Loucy (cell line): ENCODE results near the gene WASF2.

Experiments
- H2AFZ ChIP-seq: fragments of 200-600 bp; sonication (generic); 2 replicates; pipeline ENCODE4 v1.6.0; 2016; ENCODE audit warnings: antibody characterized with exemption, mild to moderate bottlenecking, low read length, moderate library complexity
- H3F3A ChIP-seq: fragments of 200-600 bp; 2 replicates; pipeline ENCODE4 v1.6.0; 2016; ENCODE audit warnings: antibody characterized with exemption, low read depth, mild to moderate bottlenecking
- H3K27me3 ChIP-seq: fragments of 200-600 bp; sonication (generic); 2 replicates; pipeline ENCODE4 v1.6.1; 2014; ENCODE audit warnings: low read length, mild to moderate bottlenecking; ENCODE audit not compliant: insufficient read depth, poor library complexity, severe bottlenecking
- H3K36me3 ChIP-seq: fragments of 200-600 bp; sonication (generic); 2 replicates; pipeline ENCODE4 v1.6.1; 2016; ENCODE audit warnings: low read length; ENCODE audit not compliant: insufficient read depth
- H3K4me1 ChIP-seq: fragments of 200-600 bp; sonication (generic); 2 replicates; pipeline ENCODE4 v1.5.1; 2014; ENCODE audit warnings: low read length, mild to moderate bottlenecking; ENCODE audit not compliant: insufficient read depth, poor library complexity, severe bottlenecking
- H3K4me2 ChIP-seq: fragments of 200-600 bp; sonication (generic); 2 replicates; pipeline ENCODE4 v1.6.0; 2014; ENCODE audit warnings: antibody characterized with exemption, low read length, low read depth, mild to moderate bottlenecking; ENCODE audit not compliant: poor library complexity, severe bottlenecking
- H3K4me3 ChIP-seq: fragments of 200-600 bp; sonication (generic); 2 replicates; pipeline ENCODE4 v1.5.1; 2014; ENCODE audit warnings: low read length, mild to moderate bottlenecking, mixed read lengths; ENCODE audit not compliant: poor library complexity, severe bottlenecking
- H3K79me2 ChIP-seq: fragments of 200-600 bp; sonication (generic); 2 replicates; pipeline ENCODE4 v1.6.1; 2014; ENCODE audit warnings: low read length; ENCODE audit not compliant: insufficient read depth
- H3K9ac ChIP-seq: fragments of 200-600 bp; sonication (generic); 2 replicates; pipeline ENCODE4 v1.6.0; 2014; ENCODE audit warnings: mild to moderate bottlenecking, low read depth, low read length, moderate library complexity; ENCODE audit not compliant: poor library complexity, severe bottlenecking
- H3K9me2 ChIP-seq: fragments of 200-600 bp; sonication (generic); replicated peaks from 2 replicates; pipeline ENCODE4 v1.6.1; 2016; ENCODE audit warnings: low read depth, low read length, mixed read lengths
- H3K9me3 ChIP-seq: fragments of 200-600 bp; sonication (generic); 2 replicates; pipeline ENCODE4 v1.6.1; 2014; ENCODE audit warnings: mild to moderate bottlenecking, antibody characterized with exemption, low read length, low read depth; ENCODE audit not compliant: insufficient read depth
- H4K20me1 ChIP-seq: fragments of 200-600 bp; sonication (generic); 2 replicates; pipeline ENCODE4 v1.6.0; 2014; ENCODE audit warnings: antibody characterized with exemption, low read length, mild to moderate bottlenecking; ENCODE audit not compliant: insufficient read depth, poor library complexity, severe bottlenecking
- CTCF ChIP-seq: fragments of 200-600 bp; sonication (generic); conservative IDR thresholded peaks from 2 replicates; pipeline ENCODE4 v1.5.1; 2014; ENCODE audit warnings: mild to moderate bottlenecking, antibody characterized with exemption, low read length
- EZH2phosphoT487 ChIP-seq: fragments of 200-600 bp; IDR thresholded peaks from 2 replicates; pipeline ENCODE4 v1.6.1; 2018; ENCODE audit warnings: antibody characterized with exemption, mild to moderate bottlenecking, moderate library complexity, borderline replicate concordance

The WASF2 gene

GRCh38 chr1:27517907-27518718 lies 28.1 kb upstream of the WASF2 start:
- H3K27me3 ChIP-seq = no peaks in the 10 kb centered on the region
- peaks cover 59% of the 10 kb centered on the region for H3K4me1 ChIP-seq
- no peak overlapping the region for H3K9ac ChIP-seq
- H3K9me3 ChIP-seq = no peaks in the 10 kb centered on the region
- no peaks in the 10 kb centered on the region for H4K20me1 ChIP-seq
- no peaks in the 10 kb centered on the region for H3F3A ChIP-seq
- H3K4me2 ChIP-seq = no peak overlapping the region
- TF ChIP-seq EZH2phosphoT487 (no peak), CTCF (no peak)
- no peaks in the 10 kb centered on the region for H3K36me3 ChIP-seq
- H3K9me2 ChIP-seq = no peaks in the 10 kb centered on the region
- no peak overlapping the region for H2AFZ ChIP-seq
- H3K79me2 ChIP-seq = peaks cover 6% of the 10 kb centered on the region; the same call in 1 of the 2 replicates
- H3K4me3 ChIP-seq = no peak overlapping the region

GRCh38 chr1:27517301-27517700 lies 27.3 kb upstream of the WASF2 start:
- H3K27me3 ChIP-seq = no peaks in the 10 kb centered on the region
- H3K79me2 ChIP-seq = peaks cover 6% of the 10 kb centered on the region; the same call in 1 of the 2 replicates
- H3K9me2 ChIP-seq = no peaks in the 10 kb centered on the region
- no peak for TF ChIP-seq EZH2phosphoT487
- no peak for TF ChIP-seq CTCF
- peaks cover 51% of the 10 kb centered on the region for H3K4me1 ChIP-seq
- H3K9me3 ChIP-seq = no peaks in the 10 kb centered on the region
- no peak overlapping the region for H3K4me2 ChIP-seq
- no peaks in the 10 kb centered on the region for H3F3A ChIP-seq
- H3K36me3 ChIP-seq = no peaks in the 10 kb centered on the region
- no peak overlapping the region for H3K9ac ChIP-seq
- H4K20me1 ChIP-seq = no peaks in the 10 kb centered on the region
- no peak overlapping the region for H2AFZ ChIP-seq
- H3K4me3 ChIP-seq = no peak overlapping the region

GRCh38 chr1:27515626-27516025 lies 25.7 kb upstream of the WASF2 start:
- H3K9me2 ChIP-seq = no peaks in the 10 kb centered on the region
- no peak overlapping the region for H3K4me2 ChIP-seq
- no peak overlapping the region for H2AFZ ChIP-seq
- H3K4me1 ChIP-seq = peaks cover 34% of the 10 kb centered on the region
- H3K9ac ChIP-seq = no peak overlapping the region
- no peaks in the 10 kb centered on the region for H3F3A ChIP-seq
- H3K9me3 ChIP-seq = no peaks in the 10 kb centered on the region
- no peak overlapping the region for H3K4me3 ChIP-seq
- H4K20me1 ChIP-seq = no peaks in the 10 kb centered on the region
- TF ChIP-seq CTCF (no peak), EZH2phosphoT487 (no peak)
- no peaks in the 10 kb centered on the region for H3K27me3 ChIP-seq
- no peaks in the 10 kb centered on the region for H3K79me2 ChIP-seq
- H3K36me3 ChIP-seq = no peaks in the 10 kb centered on the region
